Breast epithelium (tissue), 3 donors: ENCODE measurements around the gene KCNH1.

ENCODE experiments used
- POLR2A ChIP-seq: fragments of 450-650 bp; IDR thresholded peaks from one replicate; pipeline ENCODE4 v1.6.1; 2016; ENCODE audit warnings: antibody characterized with exemption, mild to moderate bottlenecking, moderate library complexity
- TF ChIP-seq, protein P1 (sequence below), 3 donors: fragments of 450-650 bp; IDR thresholded peaks; one replicate each; pipeline ENCODE4 v1.5.1; 2016 to 2017; ENCODE audit warnings: antibody characterized with exemption in 3 of 3, mild to moderate bottlenecking in 3 of 3, moderate library complexity in 3 of 3

DNA sequence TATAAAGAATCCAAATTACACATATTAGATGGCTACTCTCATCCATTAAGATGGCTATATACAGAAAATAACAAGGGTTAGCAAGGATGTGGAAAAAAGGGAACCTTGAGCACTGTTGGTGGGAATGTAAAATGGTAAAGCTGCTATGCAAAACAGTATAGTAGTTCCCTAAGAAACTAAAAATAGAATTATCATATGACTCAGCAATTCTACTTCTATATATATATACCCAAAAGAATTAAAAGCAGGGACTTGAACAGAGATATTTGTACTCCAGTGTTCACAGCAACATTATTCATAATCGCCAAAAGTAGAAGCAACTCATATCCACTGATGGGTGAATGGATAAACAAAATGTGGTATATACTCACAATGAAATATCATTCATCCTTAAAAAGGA, 126.1 kb downstream of the KCNH1 start:
- TF ChIP-seq, protein P1, sequence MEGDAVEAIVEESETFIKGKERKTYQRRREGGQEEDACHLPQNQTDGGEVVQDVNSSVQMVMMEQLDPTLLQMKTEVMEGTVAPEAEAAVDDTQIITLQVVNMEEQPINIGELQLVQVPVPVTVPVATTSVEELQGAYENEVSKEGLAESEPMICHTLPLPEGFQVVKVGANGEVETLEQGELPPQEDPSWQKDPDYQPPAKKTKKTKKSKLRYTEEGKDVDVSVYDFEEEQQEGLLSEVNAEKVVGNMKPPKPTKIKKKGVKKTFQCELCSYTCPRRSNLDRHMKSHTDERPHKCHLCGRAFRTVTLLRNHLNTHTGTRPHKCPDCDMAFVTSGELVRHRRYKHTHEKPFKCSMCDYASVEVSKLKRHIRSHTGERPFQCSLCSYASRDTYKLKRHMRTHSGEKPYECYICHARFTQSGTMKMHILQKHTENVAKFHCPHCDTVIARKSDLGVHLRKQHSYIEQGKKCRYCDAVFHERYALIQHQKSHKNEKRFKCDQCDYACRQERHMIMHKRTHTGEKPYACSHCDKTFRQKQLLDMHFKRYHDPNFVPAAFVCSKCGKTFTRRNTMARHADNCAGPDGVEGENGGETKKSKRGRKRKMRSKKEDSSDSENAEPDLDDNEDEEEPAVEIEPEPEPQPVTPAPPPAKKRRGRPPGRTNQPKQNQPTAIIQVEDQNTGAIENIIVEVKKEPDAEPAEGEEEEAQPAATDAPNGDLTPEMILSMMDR (IDR thresholded peaks at IDR 0.05), result no peak
- no peak for TF ChIP-seq POLR2A
